Right forelimb (tissue), 1 donor: ENCODE data around the gene FOXJ1.
"Not testable (repeated sequence)": the region's sequence is repeated elsewhere in the genome, so short reads cannot be mapped to it uniquely, and the experiment has no call there.

Experiments used
- DNase-seq: peaks from one replicate; pipeline ENCODE4 v3.0.0-alpha.2; 2018

FOXJ1 gene

GRCh38 chr17:76141212-76142038 lies at the start of gene FOXJ1:
FOXJ1 (minus strand) TSS chr17:76141245; CDS start chr17:76140395, 850 bp downstream.
- DNase-seq, result peak; percentile 93

- DNase-seq, result no peak
Measured at GRCh38 chr17:76189741-76190140, 48.7 kb upstream of the FOXJ1 start.

GRCh38 chr17:76189247-76189646 lies 48.2 kb upstream of the FOXJ1 start:
- no peak for DNase-seq

GRCh38 chr17:76188213-76189016 lies 47.4 kb upstream of the FOXJ1 start:
- DNase-seq, result no peak

- not testable (repeated sequence) for DNase-seq
Measured at GRCh38 chr17:76186774-76187173, 45.7 kb upstream of the FOXJ1 start.

- no peak for DNase-seq
Measured at GRCh38 chr17:76184290-76184689, 43.2 kb upstream of the FOXJ1 start.

GRCh38 chr17:76182016-76182764 lies 41.1 kb upstream of the FOXJ1 start:
- peak; percentile 91 for DNase-seq

GRCh38 chr17:76179496-76180467 lies 38.7 kb upstream of the FOXJ1 start:
- no peak for DNase-seq

GRCh38 chr17:76178124-76178523 lies 37.1 kb upstream of the FOXJ1 start:
- no peak for DNase-seq

- DNase-seq, result no peak
Measured at GRCh38 chr17:76176701-76177574, 35.9 kb upstream of the FOXJ1 start.

GRCh38 chr17:76174037-76174436 lies 33.0 kb upstream of the FOXJ1 start:
- no peak for DNase-seq

GRCh38 chr17:76173474-76173873 lies 32.4 kb upstream of the FOXJ1 start:
- no peak for DNase-seq

- DNase-seq, result no peak
Measured at GRCh38 chr17:76171706-76172105, 30.7 kb upstream of the FOXJ1 start.

GRCh38 chr17:76170114-76170513 lies 29.1 kb upstream of the FOXJ1 start:
- no peak for DNase-seq

- DNase-seq, result no peak
Measured at GRCh38 chr17:76166906-76167305, 25.9 kb upstream of the FOXJ1 start.

- no peak for DNase-seq
Measured at GRCh38 chr17:76166168-76166567, 25.1 kb upstream of the FOXJ1 start.

GRCh38 chr17:76164331-76164730 lies 23.3 kb upstream of the FOXJ1 start:
- no peak for DNase-seq

- DNase-seq, result no peak
Measured at GRCh38 chr17:76163919-76164318, 22.9 kb upstream of the FOXJ1 start.

- no peak for DNase-seq
Measured at GRCh38 chr17:76161619-76162266, 20.7 kb upstream of the FOXJ1 start.

GRCh38 chr17:76160896-76161528 lies 20.0 kb upstream of the FOXJ1 start:
- no peak for DNase-seq
